Measurements from ENCODE around the gene PRMT1.

DNA sequence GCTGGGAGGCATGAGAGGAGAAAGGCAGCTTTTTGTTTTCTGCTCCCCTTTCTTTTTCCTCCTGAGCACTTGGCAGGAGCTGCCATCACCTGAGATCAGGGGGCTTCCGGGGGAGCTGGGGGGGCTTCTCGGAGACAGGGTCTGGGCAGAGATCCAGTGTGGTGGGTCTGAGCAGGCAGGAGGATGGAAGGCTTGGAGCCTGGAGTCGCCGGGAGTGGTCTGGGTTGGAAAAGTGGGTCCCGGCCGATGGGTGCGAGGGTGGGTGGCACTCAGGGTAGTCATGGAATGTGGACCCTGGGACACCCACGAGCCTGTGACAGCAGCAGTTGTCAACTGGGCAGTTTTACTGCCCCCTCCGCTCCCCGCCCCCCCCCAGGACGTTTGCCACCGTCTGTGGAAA is 10.1 kb downstream of the PRMT1 start:
- TF ChIP-seq, protein P1, sequence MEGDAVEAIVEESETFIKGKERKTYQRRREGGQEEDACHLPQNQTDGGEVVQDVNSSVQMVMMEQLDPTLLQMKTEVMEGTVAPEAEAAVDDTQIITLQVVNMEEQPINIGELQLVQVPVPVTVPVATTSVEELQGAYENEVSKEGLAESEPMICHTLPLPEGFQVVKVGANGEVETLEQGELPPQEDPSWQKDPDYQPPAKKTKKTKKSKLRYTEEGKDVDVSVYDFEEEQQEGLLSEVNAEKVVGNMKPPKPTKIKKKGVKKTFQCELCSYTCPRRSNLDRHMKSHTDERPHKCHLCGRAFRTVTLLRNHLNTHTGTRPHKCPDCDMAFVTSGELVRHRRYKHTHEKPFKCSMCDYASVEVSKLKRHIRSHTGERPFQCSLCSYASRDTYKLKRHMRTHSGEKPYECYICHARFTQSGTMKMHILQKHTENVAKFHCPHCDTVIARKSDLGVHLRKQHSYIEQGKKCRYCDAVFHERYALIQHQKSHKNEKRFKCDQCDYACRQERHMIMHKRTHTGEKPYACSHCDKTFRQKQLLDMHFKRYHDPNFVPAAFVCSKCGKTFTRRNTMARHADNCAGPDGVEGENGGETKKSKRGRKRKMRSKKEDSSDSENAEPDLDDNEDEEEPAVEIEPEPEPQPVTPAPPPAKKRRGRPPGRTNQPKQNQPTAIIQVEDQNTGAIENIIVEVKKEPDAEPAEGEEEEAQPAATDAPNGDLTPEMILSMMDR (IDR thresholded peaks at IDR 0.05) = no peak
- TF ChIP-seq SIN3A (IDR thresholded peaks at IDR 0.05; ENCODE audit: borderline replicate concordance, low read depth, low read length) (no peak), YY1 (IDR thresholded peaks at IDR 0.05; ENCODE audit: low read depth) (no peak), TAF1 (IDR thresholded peaks at IDR 0.05; ENCODE audit: borderline replicate concordance, low read depth, low read length) (no peak), RAD21 (IDR thresholded peaks at IDR 0.05; ENCODE audit: low read length) (no peak), GATA2 (CRISPR knock-in tag; IDR thresholded peaks at IDR 0.05) (no peak)
- TF ChIP-seq, protein P2, sequence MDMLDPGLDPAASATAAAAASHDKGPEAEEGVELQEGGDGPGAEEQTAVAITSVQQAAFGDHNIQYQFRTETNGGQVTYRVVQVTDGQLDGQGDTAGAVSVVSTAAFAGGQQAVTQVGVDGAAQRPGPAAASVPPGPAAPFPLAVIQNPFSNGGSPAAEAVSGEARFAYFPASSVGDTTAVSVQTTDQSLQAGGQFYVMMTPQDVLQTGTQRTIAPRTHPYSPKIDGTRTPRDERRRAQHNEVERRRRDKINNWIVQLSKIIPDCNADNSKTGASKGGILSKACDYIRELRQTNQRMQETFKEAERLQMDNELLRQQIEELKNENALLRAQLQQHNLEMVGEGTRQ (IDR thresholded peaks at IDR 0.05; ENCODE audit: borderline replicate concordance, low read depth, low read length) = no peak

Data from SK-N-SH (cell line).